GM12801 (cell line): Measurements from ENCODE around the gene TENM4.

Experiments
- CTCF ChIP-seq: IDR thresholded peaks from one replicate; pipeline ENCODE4 v1.5.1; 2011; ENCODE audit warnings: control low read depth; ENCODE audit not compliant: insufficient read length; ENCODE audit errors: extremely low read depth

Gene TENM4

DNA sequence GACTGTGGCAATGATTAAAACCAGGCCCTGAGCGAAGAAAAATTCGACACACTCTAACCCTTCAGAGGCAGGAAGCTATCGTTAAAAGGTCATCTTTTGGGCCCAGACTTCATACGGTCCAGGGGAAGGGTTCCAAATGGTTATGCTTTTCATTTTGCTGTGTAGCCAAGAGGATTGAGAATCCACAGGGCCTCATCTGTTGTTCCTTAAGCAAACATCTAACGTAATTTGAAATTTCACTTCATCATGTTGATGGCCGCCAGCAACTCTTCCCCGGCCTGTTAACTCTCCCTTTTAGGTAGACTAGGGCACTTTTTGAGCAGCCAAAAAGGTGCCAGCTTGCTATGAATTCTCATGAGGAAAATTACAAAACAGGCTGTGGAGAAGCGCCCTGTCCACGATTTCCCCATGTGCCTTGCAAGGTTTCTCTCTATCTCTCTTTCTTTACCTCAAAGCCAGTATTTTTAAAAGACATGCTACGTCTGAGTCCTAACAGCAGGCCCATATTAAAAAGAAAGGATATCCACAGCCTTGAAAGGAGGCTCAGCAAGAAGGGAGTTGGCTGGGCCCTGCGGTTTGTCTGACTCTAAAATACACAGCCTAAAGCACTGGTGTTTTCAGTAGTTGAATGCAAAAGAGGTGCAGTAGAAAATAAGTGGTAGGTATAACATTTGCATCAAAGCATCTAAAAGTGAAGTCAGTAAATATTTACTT lies 509.9 kb downstream of the TENM4 start:
- no peak for TF ChIP-seq CTCF

DNA sequence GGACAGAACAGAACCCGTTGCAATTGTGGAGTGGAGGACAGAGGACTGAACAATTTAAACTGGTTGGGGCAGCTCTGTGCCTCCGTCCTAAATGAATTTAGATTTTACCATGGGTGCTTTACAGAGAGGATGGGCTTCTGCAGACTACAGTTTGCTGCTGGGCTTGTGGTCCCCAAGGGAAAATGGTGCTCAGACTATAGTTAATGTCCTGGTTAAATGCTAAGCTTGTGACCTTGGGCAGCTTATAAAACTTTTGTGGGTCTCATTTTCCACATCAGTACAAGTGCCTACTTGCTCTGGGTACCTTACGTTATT lies 511.0 kb downstream of the TENM4 start:
- no peak for TF ChIP-seq CTCF

DNA sequence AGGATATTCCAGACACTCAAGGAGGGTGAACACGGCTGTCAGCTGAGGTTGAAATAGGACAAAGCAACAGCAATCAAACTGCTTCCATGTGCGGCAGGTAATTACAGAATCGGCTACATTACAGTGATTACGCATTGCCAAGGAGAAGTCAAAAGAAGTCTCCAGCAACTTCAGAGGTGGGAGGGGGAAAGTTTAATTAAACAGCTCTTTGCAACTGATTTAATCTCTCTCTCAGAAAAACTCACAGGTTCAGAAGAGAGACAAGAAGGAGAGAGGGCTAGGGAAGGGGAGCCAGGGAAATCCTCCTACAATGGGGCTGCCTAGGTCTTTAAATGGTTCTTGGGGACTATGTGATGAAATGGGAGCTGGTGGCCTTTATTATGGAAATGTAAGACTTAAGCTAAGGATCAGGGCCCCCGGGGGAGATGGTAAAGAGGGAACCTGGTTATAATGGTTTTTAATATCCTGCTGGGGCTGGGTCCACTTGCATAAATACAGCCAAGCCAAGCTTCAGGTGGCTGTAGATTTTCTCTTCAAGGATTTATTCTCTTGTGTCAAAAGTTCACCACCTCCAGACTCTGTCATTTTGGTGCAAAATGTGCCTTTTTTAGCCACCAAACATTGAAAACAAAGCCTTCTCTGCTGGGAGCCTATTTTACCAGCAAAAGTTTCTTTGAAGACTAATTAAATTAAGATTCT lies 511.5 kb downstream of the TENM4 start:
- no peak for TF ChIP-seq CTCF

- no peak for TF ChIP-seq CTCF
Measured at GRCh38 chr11:78927511-78927910, 513.3 kb downstream of the TENM4 start.

GRCh38 chr11:78926633-78927338 lies 514.0 kb downstream of the TENM4 start:
- TF ChIP-seq CTCF, result no peak

GRCh38 chr11:78925387-78925786 lies 515.4 kb downstream of the TENM4 start:
- TF ChIP-seq CTCF, result no peak

DNA sequence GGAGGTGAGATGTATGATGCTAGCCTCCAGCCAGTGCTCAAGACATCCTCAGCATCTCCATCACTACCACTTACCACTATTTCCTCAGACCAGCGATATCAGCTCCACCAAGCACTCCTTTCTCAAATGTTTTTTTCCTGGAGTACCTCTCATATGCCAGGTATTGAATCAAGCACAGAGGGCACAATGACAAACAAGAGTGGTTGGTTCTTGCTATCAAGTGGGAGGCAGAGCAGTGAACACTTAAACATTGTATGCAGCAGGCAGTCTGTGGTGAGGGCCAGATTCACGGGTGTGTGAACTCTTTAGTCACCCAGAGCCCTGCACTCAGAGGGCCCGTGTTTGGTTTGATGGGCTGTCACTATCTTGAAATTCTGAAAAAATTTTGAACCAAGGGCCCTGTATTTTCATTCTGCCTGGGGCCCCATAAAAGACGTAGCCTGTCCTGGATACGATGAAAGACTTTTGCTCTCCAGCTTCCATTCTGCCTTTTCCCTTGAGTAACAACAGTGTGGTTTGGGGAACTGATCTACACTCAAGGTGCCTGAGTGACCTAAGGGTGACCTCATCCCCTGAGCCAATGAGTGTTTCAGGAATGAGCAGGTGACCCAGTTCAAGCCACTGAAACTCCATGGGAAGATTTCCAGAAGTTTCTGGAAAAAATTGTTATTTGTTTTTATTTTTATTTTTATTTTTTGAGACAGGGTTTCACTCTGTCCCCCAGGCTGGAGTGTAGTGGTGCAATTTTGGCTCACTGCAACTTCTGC lies 517.8 kb downstream of the TENM4 start:
- no peak for TF ChIP-seq CTCF
